Measurements from ENCODE around the gene AP2B1. TPM values are rescaled to one million over a fixed set of nuclear protein-coding genes. Genes with fewer than 3 reads are reported as not detected.
A peak's percentile ranks its signal among the peaks of the same experiment; 100 is the strongest.

The AP2B1 gene
- total and polyA plus RNA-seq, 8 donors: 21.6 to 171 (median 57.2) TPM

DNA sequence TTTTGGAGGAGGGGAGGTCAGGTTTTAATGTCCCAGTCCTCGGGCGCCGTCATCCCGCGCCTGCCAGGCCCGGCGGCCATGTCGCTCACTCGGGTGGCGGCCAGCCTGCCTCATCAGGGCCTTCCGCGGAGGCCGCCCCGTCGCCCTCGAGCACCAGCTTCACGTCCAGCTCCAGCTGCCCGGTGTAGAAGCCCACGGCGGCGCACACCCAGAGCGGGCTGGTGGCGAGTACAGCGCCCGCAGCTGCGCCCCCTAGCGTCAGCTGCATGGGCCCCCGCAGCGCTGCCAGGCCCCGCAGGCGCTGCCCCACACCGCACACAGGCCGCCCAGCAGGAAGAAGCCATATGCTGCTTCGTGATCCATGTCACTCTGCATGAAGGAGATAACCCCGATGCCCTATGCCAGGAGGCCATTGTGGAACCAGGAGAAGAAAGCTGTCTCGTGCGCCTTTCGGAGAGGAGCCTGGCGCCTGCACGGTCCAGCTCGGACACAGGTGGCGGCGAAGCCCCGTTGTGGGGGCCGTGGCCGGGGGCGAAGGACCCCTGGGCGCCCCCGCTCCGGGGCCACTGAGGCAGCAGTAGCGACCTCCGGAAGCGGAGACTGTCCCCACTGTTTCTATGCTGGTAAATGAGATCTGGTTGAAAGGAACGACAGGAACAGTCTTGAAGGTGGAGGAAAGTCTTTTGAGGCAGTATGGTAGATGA lies 9.6 kb downstream of the AP2B1 start:
- no peak overlapping the region for H3K4me3 ChIP-seq
- no peaks in the 10 kb centered on the region for H3K9me3 ChIP-seq
- peaks cover 0 to 24% (median 10%) of the 10 kb centered on the region in 4 donors for H3K4me1 ChIP-seq
- intact Hi-C loops (cut with DNase I; ENCODE audit: low total_unique reads): no loop called here
- WGBS, 5 donors: 89 to 93% (median 91%) methylated on average over 37 to 54 of the region's 54 CpGs
- no peaks in the 10 kb centered on the region for H3K27me3 ChIP-seq
- H3K27ac ChIP-seq: no peak overlapping the region
- TF ChIP-seq POLR2A (IDR thresholded peaks at IDR 0.05): no peak
- no peak for TF ChIP-seq EP300 (IDR thresholded peaks at IDR 0.05)
- DNase-seq: no peak
- H3K36me3 ChIP-seq: peaks cover 34 to 85% (median 77%) of the 10 kb centered on the region in 4 donors

DNA sequence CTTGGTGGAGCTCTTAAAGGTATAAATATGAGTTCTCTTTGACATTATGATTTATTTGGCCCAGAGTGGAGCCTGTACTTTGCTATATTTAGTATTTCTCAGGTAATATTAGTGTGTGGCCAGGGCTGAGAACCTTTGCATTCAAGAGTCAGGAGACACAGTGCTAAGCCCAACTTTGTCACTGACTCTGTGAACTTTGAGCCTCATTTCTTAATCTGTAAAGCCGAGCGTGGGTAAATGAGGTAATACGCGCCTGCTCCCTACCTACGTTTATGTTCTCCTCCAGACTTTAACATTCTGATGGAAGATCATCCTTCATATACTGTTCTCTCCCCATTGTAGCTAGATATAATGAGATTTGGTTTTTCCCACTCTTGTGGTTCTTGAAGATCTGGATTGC lies 10.5 kb downstream of the AP2B1 start:
- H3K4me3 ChIP-seq: no peak overlapping the region
- intact Hi-C loops (cut with DNase I; ENCODE audit: low total_unique reads): no loop called here
- no peaks in the 10 kb centered on the region for H3K9me3 ChIP-seq
- TF ChIP-seq POLR2A (IDR thresholded peaks at IDR 0.05): no peak
- TF ChIP-seq CTCF (IDR thresholded peaks at IDR 0.05): no peak
- no peak for TF ChIP-seq EP300 (IDR thresholded peaks at IDR 0.05)
- no peak for TF ChIP-seq POLR2AphosphoS5 (IDR thresholded peaks at IDR 0.05)
- peaks cover 0 to 14% (median 6%) of the 10 kb centered on the region in 4 donors for H3K4me1 ChIP-seq
- DNase-seq: no peak
- peaks cover 34 to 88% (median 86%) of the 10 kb centered on the region in 4 donors for H3K36me3 ChIP-seq
- 64 to 89% (median 73%) methylated on average over 4 to 5 of the region's 5 CpGs for WGBS, 5 donors
- H3K27ac ChIP-seq: no peak overlapping the region
- no peaks in the 10 kb centered on the region for H3K27me3 ChIP-seq

- H3K27ac ChIP-seq: no peak overlapping the region
- WGBS, 5 donors: 89 to 96% (median 91%) methylated on average over 7 of the region's 7 CpGs
- H3K9me3 ChIP-seq: no peaks in the 10 kb centered on the region
- H3K4me3 ChIP-seq: no peak overlapping the region
- no peak for DNase-seq
- H3K27me3 ChIP-seq: no peaks in the 10 kb centered on the region
- peaks cover 26 to 100% (median 99%) of the 10 kb centered on the region in 4 donors for H3K36me3 ChIP-seq
- intact Hi-C loops (cut with DNase I; ENCODE audit: low total_unique reads): no loop called here
- peaks cover 0 to 5% (median 0%) of the 10 kb centered on the region in 4 donors for H3K4me1 ChIP-seq
- TF ChIP-seq CTCF (IDR thresholded peaks at IDR 0.05) (no peak), POLR2AphosphoS5 (IDR thresholded peaks at IDR 0.05) (no peak), EP300 (IDR thresholded peaks at IDR 0.05) (no peak), POLR2A (IDR thresholded peaks at IDR 0.05) (no peak)
These were observed 16.6 kb downstream of the AP2B1 start for GRCh38 chr17:35603674-35604073.

DNA sequence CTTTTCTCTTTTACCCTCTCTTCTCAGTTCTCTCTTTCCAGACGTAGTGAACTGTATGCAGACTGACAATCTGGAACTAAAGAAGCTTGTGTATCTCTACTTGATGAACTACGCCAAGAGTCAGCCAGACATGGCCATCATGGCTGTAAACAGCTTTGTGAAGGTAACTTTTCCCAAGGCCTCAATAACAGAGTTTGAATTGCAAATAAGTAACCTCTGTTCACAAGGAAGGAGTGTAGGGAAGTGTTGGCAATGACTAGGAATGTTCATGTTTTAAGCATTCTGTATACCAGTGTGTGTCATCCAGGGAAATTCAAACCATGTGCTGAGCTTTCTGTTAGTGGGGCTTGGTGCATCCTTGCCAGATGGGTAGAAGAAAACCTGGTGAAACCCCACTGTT lies 18.6 kb downstream of the AP2B1 start:
- Histone ChIP-seq H3K27me3 (no peaks in the 10 kb centered on the region), H3K9me3 (no peaks in the 10 kb centered on the region), H3K27ac (peak overlapping the region in 3 of 5 donors; percentile 2 to 71 (median 67)), H3K4me1 (peaks cover 0 to 9% (median 0%) of the 10 kb centered on the region in 4 donors), H3K36me3 (peaks cover 34 to 100% (median 99%) of the 10 kb centered on the region in 4 donors), H3K4me3 (no peak overlapping the region)
- DNase-seq: no peak
- WGBS, 5 donors: 78 to 99% (median 93%) methylated on average over 2 of the region's 2 CpGs
- TF ChIP-seq EP300 (IDR thresholded peaks at IDR 0.05): no peak
- no peak for TF ChIP-seq CTCF (IDR thresholded peaks at IDR 0.05)
- no peak for TF ChIP-seq POLR2A (IDR thresholded peaks at IDR 0.05)
- TF ChIP-seq POLR2AphosphoS5 (IDR thresholded peaks at IDR 0.05): no peak
- intact Hi-C loops (cut with DNase I; ENCODE audit: low total_unique reads): no loop called here

Measured in stomach (tissue), 9 donors.